ENCODE results near the gene OR5H14. TPM values are rescaled to one million over a fixed set of nuclear protein-coding genes. Genes with fewer than 3 reads are reported as not detected.
"Not testable (repeated sequence)": the region's sequence is repeated elsewhere in the genome, so short reads cannot be mapped to it uniquely, and the experiment has no call there.

OR5H14 gene
- total and polyA plus RNA-seq, 4 donors, result not detected

DNA sequence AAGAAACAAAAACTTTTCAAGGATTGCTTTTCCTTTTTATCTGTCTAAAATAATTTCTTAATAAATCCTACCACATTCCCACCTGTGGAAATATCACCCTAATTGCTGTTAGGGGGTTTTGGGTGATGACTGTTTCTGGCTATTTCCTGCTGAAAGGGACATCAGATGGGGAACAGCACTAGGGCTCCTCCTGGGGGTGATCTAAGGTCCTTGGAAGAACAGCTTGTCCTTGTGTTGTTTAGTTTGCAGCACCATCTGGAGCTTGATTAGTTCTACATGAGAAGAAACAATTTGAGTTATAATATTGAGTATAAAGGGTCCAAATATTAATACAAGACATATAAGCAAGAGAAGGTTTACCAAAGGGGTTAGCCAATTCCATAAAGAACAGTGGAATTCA, 37.9 kb downstream of the OR5H14 start:
- H3K36me3 ChIP-seq (ENCODE audit: control insufficient read depth in 4 of 4, insufficient read depth in 4 of 4, low read length in 4 of 4), result no peaks in the 10 kb centered on the region
- TF ChIP-seq, protein P1, sequence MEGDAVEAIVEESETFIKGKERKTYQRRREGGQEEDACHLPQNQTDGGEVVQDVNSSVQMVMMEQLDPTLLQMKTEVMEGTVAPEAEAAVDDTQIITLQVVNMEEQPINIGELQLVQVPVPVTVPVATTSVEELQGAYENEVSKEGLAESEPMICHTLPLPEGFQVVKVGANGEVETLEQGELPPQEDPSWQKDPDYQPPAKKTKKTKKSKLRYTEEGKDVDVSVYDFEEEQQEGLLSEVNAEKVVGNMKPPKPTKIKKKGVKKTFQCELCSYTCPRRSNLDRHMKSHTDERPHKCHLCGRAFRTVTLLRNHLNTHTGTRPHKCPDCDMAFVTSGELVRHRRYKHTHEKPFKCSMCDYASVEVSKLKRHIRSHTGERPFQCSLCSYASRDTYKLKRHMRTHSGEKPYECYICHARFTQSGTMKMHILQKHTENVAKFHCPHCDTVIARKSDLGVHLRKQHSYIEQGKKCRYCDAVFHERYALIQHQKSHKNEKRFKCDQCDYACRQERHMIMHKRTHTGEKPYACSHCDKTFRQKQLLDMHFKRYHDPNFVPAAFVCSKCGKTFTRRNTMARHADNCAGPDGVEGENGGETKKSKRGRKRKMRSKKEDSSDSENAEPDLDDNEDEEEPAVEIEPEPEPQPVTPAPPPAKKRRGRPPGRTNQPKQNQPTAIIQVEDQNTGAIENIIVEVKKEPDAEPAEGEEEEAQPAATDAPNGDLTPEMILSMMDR (IDR thresholded peaks at IDR 0.05; ENCODE audit: control extremely low read depth, extremely low read depth), result no peak
- ATAC-seq (ENCODE audit: insufficient read depth, low FRiP score) (no peak), DNase-seq (peak in 1 of 3 donors; percentile 7)
- no peak overlapping the region for H3K9ac ChIP-seq (ENCODE audit: insufficient read depth in 1 of 2, low read length in 2 of 2)
- no peak overlapping the region for H3K4me3 ChIP-seq
- no peaks in the 10 kb centered on the region for H3K27me3 ChIP-seq (ENCODE audit: control insufficient read depth in 3 of 3, insufficient read depth in 3 of 3, low read length in 2 of 3)
- H3K27ac ChIP-seq (ENCODE audit: low read depth in 1 of 2, low read length in 1 of 2), result no peak overlapping the region
- H3K9me3 ChIP-seq (ENCODE audit: control insufficient read depth in 4 of 4, insufficient read depth in 3 of 4, low read length in 3 of 4), result no peaks in the 10 kb centered on the region
- no peaks in the 10 kb centered on the region for H3K4me1 ChIP-seq (ENCODE audit: control insufficient read depth in 5 of 5, insufficient read depth in 5 of 5, low read length in 5 of 5)

DNA sequence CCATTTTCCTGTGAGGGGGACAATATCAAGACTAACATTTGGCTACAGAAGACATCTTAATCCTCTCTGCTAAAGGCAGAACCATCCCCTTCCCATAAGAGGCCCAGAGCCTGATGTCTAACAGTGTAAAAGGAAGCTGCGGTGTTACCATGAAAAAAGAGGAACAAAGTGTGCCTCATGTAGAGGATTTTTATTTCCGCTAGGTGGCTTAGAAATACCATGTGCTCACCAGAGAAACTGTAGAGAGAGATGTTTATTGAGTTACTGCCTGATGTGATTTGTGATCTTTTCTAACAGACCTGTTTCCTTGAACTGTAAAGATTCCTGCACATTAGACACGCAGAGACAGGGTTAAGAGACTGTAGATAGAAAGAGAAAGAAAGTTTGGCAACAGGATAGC, 41.3 kb downstream of the OR5H14 start:
- 16 to 26% methylated on average over 3 of the region's 3 CpGs for WGBS, 2 donors
- DNase-seq, result peak in 1 of 3 donors; percentile 2

DNA sequence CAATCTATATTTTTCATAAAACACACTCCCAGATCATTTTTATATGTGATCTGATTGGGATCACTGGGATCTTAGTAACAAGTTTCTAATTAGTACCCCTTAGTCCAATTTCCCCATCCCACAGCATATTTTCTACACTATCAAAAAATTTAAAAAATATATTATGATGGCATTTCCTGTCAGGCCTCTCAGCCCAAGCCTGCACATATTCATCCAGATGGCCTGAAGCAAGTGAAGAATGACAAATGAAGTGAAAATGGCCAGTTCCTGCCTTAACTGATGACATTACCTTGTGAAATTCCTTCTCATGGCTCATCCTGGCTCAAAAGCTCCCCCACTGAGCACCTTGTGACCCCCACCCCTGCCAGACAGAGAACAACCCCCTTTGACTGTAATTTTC, 43.6 kb downstream of the OR5H14 start:
- not testable (repeated sequence) for H3K27ac ChIP-seq (ENCODE audit: low read depth in 1 of 2, low read length in 1 of 2); ATAC-seq (ENCODE audit: insufficient read depth, low FRiP score); H3K9ac ChIP-seq (ENCODE audit: insufficient read depth in 1 of 2, low read length in 2 of 2); DNase-seq; H3K9me3 ChIP-seq (ENCODE audit: control insufficient read depth in 4 of 4, insufficient read depth in 3 of 4, low read length in 3 of 4); H3K27me3 ChIP-seq (ENCODE audit: control insufficient read depth in 3 of 3, insufficient read depth in 3 of 3, low read length in 2 of 3); H3K36me3 ChIP-seq (ENCODE audit: control insufficient read depth in 4 of 4, insufficient read depth in 4 of 4, low read length in 4 of 4); H3K4me3 ChIP-seq; H3K4me1 ChIP-seq (ENCODE audit: control insufficient read depth in 5 of 5, insufficient read depth in 5 of 5, low read length in 5 of 5)

More for the DNA sequence above, 41.3 kb downstream of the OR5H14 start:
- H3K27me3 ChIP-seq (ENCODE audit: control insufficient read depth in 3 of 3, insufficient read depth in 3 of 3, low read length in 2 of 3), result no peaks in the 10 kb centered on the region
- H3K4me3 ChIP-seq, result no peak overlapping the region
- no peaks in the 10 kb centered on the region for H3K36me3 ChIP-seq (ENCODE audit: control insufficient read depth in 4 of 4, insufficient read depth in 4 of 4, low read length in 4 of 4)
- no peak overlapping the region for H3K9ac ChIP-seq (ENCODE audit: insufficient read depth in 1 of 2, low read length in 2 of 2)
- TF ChIP-seq, protein P1 (IDR thresholded peaks at IDR 0.05; ENCODE audit: control extremely low read depth, extremely low read depth), result no peak
- ATAC-seq (ENCODE audit: insufficient read depth, low FRiP score), result peak; percentile 32
- H3K4me1 ChIP-seq (ENCODE audit: control insufficient read depth in 5 of 5, insufficient read depth in 5 of 5, low read length in 5 of 5), result no peaks in the 10 kb centered on the region
- no peak overlapping the region for H3K27ac ChIP-seq (ENCODE audit: low read depth in 1 of 2, low read length in 1 of 2)
- H3K9me3 ChIP-seq (ENCODE audit: control insufficient read depth in 4 of 4, insufficient read depth in 3 of 4, low read length in 3 of 4), result no peaks in the 10 kb centered on the region

DNA sequence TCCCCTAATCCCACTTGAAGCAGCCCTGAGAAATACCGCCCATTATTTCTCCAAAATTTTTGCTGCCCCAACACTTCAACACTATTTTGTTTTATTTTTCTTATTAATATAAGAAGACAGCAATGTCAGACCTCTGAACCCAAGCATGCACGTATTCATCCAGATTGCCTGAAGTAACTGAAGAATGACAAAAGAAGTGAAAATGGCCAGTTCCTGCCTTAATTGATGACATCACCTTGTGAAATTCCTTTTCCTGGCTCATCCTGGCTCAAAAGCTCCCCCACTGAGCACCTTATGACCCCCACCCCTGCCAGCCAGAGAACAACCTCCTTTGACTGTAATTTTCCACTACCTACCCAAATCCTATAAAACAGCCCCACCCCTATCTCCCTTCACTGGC, 49.0 kb downstream of the OR5H14 start:
- DNase-seq; H3K27me3 ChIP-seq (ENCODE audit: control insufficient read depth in 3 of 3, insufficient read depth in 3 of 3, low read length in 2 of 3); H3K4me3 ChIP-seq; H3K9ac ChIP-seq (ENCODE audit: insufficient read depth in 1 of 2, low read length in 2 of 2); H3K36me3 ChIP-seq (ENCODE audit: control insufficient read depth in 4 of 4, insufficient read depth in 4 of 4, low read length in 4 of 4); H3K9me3 ChIP-seq (ENCODE audit: control insufficient read depth in 4 of 4, insufficient read depth in 3 of 4, low read length in 3 of 4); H3K4me1 ChIP-seq (ENCODE audit: control insufficient read depth in 5 of 5, insufficient read depth in 5 of 5, low read length in 5 of 5); H3K27ac ChIP-seq (ENCODE audit: low read depth in 1 of 2, low read length in 1 of 2); ATAC-seq (ENCODE audit: insufficient read depth, low FRiP score): not testable (repeated sequence)
- WGBS, 2 donors, result 83 to 90% methylated on average over 2 of the region's 2 CpGs

DNA sequence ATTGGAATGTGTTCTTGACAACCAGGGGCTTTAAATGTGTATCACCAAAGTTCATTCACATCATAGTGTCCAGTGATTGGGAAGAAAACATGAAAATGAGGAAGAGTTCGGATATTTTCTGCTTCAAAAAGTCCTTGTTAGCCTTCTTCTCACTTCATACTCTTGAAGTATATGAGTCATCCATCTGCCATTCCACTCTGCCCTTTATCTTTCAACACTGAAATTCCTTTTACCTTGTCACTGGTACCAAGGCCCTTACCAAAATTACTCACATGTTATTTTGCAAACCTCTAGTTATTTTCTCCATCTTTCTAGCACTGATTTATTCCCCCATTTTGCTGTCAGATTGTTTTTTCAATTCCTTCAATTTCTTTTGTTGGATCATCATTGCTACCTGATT, 51.7 kb downstream of the OR5H14 start:
- ATAC-seq (ENCODE audit: insufficient read depth, low FRiP score), result peak; percentile 53
- WGBS, 2 donors, result 36 to 70% methylated on average over 1 of the region's 1 CpG

More for the DNA sequence above, 51.7 kb downstream of the OR5H14 start:
- no peak overlapping the region for H3K4me3 ChIP-seq
- no peak overlapping the region for H3K9ac ChIP-seq (ENCODE audit: insufficient read depth in 1 of 2, low read length in 2 of 2)
- H3K27ac ChIP-seq (ENCODE audit: low read depth in 1 of 2, low read length in 1 of 2), result no peak overlapping the region
- no peak for DNase-seq
- TF ChIP-seq, protein P1 (IDR thresholded peaks at IDR 0.05; ENCODE audit: control extremely low read depth, extremely low read depth), result no peak
- no peaks in the 10 kb centered on the region for H3K9me3 ChIP-seq (ENCODE audit: control insufficient read depth in 4 of 4, insufficient read depth in 3 of 4, low read length in 3 of 4)
- H3K4me1 ChIP-seq (ENCODE audit: control insufficient read depth in 5 of 5, insufficient read depth in 5 of 5, low read length in 5 of 5), result no peaks in the 10 kb centered on the region
- H3K36me3 ChIP-seq (ENCODE audit: control insufficient read depth in 4 of 4, insufficient read depth in 4 of 4, low read length in 4 of 4), result no peaks in the 10 kb centered on the region
- H3K27me3 ChIP-seq (ENCODE audit: control insufficient read depth in 3 of 3, insufficient read depth in 3 of 3, low read length in 2 of 3), result no peaks in the 10 kb centered on the region

All from lung (tissue), 12 donors.